ENCODE results near the gene UHRF1.

DNA sequence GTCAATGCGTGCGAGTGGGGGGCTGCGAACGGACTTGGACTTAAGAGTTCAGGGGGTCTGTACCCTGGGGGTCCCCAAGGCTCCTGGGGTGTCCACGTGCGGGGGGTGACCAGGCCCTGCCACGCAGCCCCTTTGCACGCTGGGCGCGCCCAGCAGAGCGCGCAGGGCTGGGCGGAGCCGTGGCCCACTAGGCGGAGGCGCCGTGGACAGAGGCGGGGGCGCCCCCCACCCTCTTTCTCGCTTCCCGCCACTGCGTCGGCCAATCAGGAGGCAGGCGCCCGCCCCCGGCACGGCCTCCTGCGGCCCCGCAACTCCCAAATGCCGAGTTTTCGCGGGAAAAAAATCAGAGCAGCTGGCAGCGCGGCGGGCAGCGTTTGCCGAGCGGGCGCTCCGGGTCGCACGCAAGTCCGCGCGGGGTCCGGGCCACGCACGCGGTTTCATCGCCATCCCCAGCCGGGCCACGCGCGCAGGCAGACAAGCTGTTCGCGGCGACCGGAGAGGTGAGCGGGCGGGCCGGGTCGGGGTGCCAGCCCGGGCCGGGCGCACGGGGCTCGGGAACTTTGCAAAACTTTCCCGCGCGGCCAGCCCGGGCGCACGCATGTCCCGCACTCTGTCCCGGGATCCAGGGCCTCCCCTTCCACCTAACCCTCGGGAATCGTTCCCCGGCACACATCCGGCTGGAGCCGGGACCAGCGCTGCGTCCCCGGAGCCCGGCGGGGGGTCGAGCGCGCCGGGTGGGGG is at the start of gene UHRF1:
- TF ChIP-seq, protein P1, sequence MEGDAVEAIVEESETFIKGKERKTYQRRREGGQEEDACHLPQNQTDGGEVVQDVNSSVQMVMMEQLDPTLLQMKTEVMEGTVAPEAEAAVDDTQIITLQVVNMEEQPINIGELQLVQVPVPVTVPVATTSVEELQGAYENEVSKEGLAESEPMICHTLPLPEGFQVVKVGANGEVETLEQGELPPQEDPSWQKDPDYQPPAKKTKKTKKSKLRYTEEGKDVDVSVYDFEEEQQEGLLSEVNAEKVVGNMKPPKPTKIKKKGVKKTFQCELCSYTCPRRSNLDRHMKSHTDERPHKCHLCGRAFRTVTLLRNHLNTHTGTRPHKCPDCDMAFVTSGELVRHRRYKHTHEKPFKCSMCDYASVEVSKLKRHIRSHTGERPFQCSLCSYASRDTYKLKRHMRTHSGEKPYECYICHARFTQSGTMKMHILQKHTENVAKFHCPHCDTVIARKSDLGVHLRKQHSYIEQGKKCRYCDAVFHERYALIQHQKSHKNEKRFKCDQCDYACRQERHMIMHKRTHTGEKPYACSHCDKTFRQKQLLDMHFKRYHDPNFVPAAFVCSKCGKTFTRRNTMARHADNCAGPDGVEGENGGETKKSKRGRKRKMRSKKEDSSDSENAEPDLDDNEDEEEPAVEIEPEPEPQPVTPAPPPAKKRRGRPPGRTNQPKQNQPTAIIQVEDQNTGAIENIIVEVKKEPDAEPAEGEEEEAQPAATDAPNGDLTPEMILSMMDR (IDR thresholded peaks at IDR 0.05): no peak
- no peak for TF ChIP-seq NRF1 (IDR thresholded peaks at IDR 0.05; ENCODE audit: low read depth, low read length)
- TF ChIP-seq MAX (IDR thresholded peaks at IDR 0.05; ENCODE audit: low read depth): peak; percentile 54
- no peak for TF ChIP-seq FOXM1 (IDR thresholded peaks at IDR 0.05; ENCODE audit: low read depth)
- TF ChIP-seq YY1 (IDR thresholded peaks at IDR 0.05; ENCODE audit: low read depth): no peak
- no peak for TF ChIP-seq EZH2phosphoT487 (IDR thresholded peaks at IDR 0.05; ENCODE audit: borderline replicate concordance, low read depth)

Data from SK-N-SH (cell line).